IMR-90 (cell line): ENCODE measurements around the gene PTPRU. TPM values are rescaled to one million over a fixed set of nuclear protein-coding genes. Genes with fewer than 3 reads are reported as not detected.

Experiments used
- ATAC-seq: fragments of 200-7000 bp; cut with Tn5 transposase; 2 replicates; pipeline ENCODE4 v1.9.1; 2020; ENCODE audit warnings: low read depth, mild to moderate bottlenecking, moderate library complexity
- BruUV-seq: library from RNA; stranded (reverse); fragments of 400-500 nt; replicated peaks from 2 replicates; lab custom pipeline; 2021; lab: Mats Ljungman, UMichigan
- CTCF ChIA-PET: fragments of 300-600 bp; formaldehyde crosslinking; extraction: SDS; loops from one replicate; lab custom pipeline; 2021; ENCODE audit warnings: antibody characterized with exemption; lab: Yijun Ruan, JAX
- POLR2A ChIA-PET: fragments of 300-600 bp; sonication (Branson Sonifier 250); formaldehyde crosslinking; loops from one replicate; lab custom pipeline; 2022; ENCODE audit warnings: antibody characterized with exemption; ENCODE audit not compliant: unreplicated experiment; lab: Charles Lee
- DNase-seq: peaks from one replicate; pipeline ENCODE4 v3.0.0; 2013
- H2AFZ ChIP-seq: replicated peaks from 2 replicates; pipeline ENCODE3; 2013; ENCODE audit warnings: low read length, mild to moderate bottlenecking; ENCODE audit not compliant: poor library complexity
- H2AK5ac ChIP-seq: 2 replicates; pipeline ENCODE4 v1.6.1; 2013; ENCODE audit warnings: low read depth, low read length, inconsistent platforms
- H2AK9ac ChIP-seq: replicated peaks from 2 replicates; pipeline ENCODE3; 2013; ENCODE audit warnings: mild to moderate bottlenecking, low read depth, low read length, moderate library complexity; ENCODE audit not compliant: poor library complexity
- H2BK120ac ChIP-seq: 2 replicates; pipeline ENCODE4 v1.6.1; 2013; ENCODE audit warnings: low read depth, low read length, inconsistent platforms
- H2BK15ac ChIP-seq: 3 replicates; pipeline ENCODE4 v1.6.1; 2013; ENCODE audit warnings: low read depth, low read length, inconsistent platforms
- H2BK20ac ChIP-seq: 2 replicates; pipeline ENCODE4 v1.6.1; 2013; ENCODE audit warnings: low read depth, mild to moderate bottlenecking, inconsistent platforms, low read length, moderate library complexity
- H2BK5ac ChIP-seq: 2 replicates; pipeline ENCODE4 v1.6.1; 2013; ENCODE audit warnings: mild to moderate bottlenecking, low read depth, low read length, inconsistent platforms; ENCODE audit not compliant: poor library complexity, severe bottlenecking
- H3K14ac ChIP-seq: replicated peaks from 2 replicates; pipeline ENCODE4 v1.6.1; 2013; ENCODE audit warnings: low read depth, low read length, inconsistent platforms
- H3K18ac ChIP-seq: 2 replicates; pipeline ENCODE4 v1.6.1; 2013; ENCODE audit warnings: low read depth, low read length, control low read depth
- H3K23ac ChIP-seq: 2 replicates; pipeline ENCODE4 v1.6.1; 2013; ENCODE audit warnings: low read depth, low read length, inconsistent platforms
- H3K27ac ChIP-seq: 2 replicates; pipeline ENCODE4 v1.5.1; 2013; ENCODE audit warnings: mild to moderate bottlenecking, control low read depth, low read length; ENCODE audit not compliant: insufficient read depth
- H3K27me3 ChIP-seq: 2 replicates; pipeline ENCODE4 v1.6.1; 2013; ENCODE audit warnings: low read length; ENCODE audit not compliant: control insufficient read depth, insufficient read depth
- H3K36me3 ChIP-seq: 2 replicates; pipeline ENCODE4 v1.6.1; 2013; ENCODE audit warnings: low read length, mixed read lengths; ENCODE audit not compliant: control insufficient read depth, insufficient read depth
- H3K4ac ChIP-seq: 2 replicates; pipeline ENCODE4 v1.6.1; 2013; ENCODE audit warnings: low read depth, low read length, inconsistent platforms
- H3K4me1 ChIP-seq: 2 replicates; pipeline ENCODE4 v1.6.1; 2013; ENCODE audit warnings: low read length, mixed read lengths; ENCODE audit not compliant: control insufficient read depth, insufficient read depth
- H3K4me2 ChIP-seq: 2 replicates; pipeline ENCODE4 v1.6.1; 2013; ENCODE audit warnings: low read depth, mild to moderate bottlenecking, control low read depth, low read length, moderate library complexity
- H3K4me3 ChIP-seq: 2 replicates; pipeline ENCODE4 v1.5.1; 2013; ENCODE audit warnings: low read depth, mild to moderate bottlenecking, control low read depth, low read length, moderate library complexity; ENCODE audit not compliant: insufficient read depth
- H3K56ac ChIP-seq: 2 replicates; pipeline ENCODE4 v1.6.1; 2013; ENCODE audit warnings: low read length, inconsistent platforms; ENCODE audit not compliant: insufficient read depth; ENCODE audit errors: extremely low read depth
- H3K79me1 ChIP-seq, 2 experiments: 2 replicates each; pipeline ENCODE4 v1.6.1; 2013; ENCODE audit warnings: low read length in 2 of 2, inconsistent platforms in 1 of 2, low read depth in 1 of 2
- H3K9ac ChIP-seq: 2 replicates; pipeline ENCODE4 v1.6.1; 2013; ENCODE audit warnings: low read depth, low read length, control low read depth
- H3K9me1 ChIP-seq: 2 replicates; pipeline ENCODE4 v1.6.1; 2013; ENCODE audit warnings: low read length, inconsistent platforms; ENCODE audit not compliant: insufficient read depth
- H3K9me3 ChIP-seq: 2 replicates; pipeline ENCODE4 v1.6.1; 2013; ENCODE audit warnings: low read length; ENCODE audit not compliant: control insufficient read depth, insufficient read depth
- H4K20me1 ChIP-seq: 2 replicates; pipeline ENCODE4 v1.6.1; 2013; ENCODE audit warnings: low read length, inconsistent platforms; ENCODE audit not compliant: insufficient read depth
- H4K5ac ChIP-seq: 2 replicates; pipeline ENCODE4 v1.6.1; 2013; ENCODE audit warnings: mild to moderate bottlenecking, low read depth, low read length, control low read depth
- H4K8ac ChIP-seq, 2 experiments: 2 replicates each; pipeline ENCODE4 v1.6.1; 2013; ENCODE audit warnings: low read depth in 2 of 2, low read length in 2 of 2, control low read depth in 1 of 2, inconsistent platforms in 1 of 2
- H4K91ac ChIP-seq: 2 replicates; pipeline ENCODE4 v1.6.1; 2013; ENCODE audit warnings: low read depth, low read length, inconsistent platforms; ENCODE audit not compliant: insufficient read depth
- BHLHE40 ChIP-seq: fragments of 150-350 bp; IDR thresholded peaks from 2 replicates; pipeline ENCODE4 v1.6.1; 2016; ENCODE audit warnings: mild to moderate bottlenecking, low read depth, low read length
- CEBPB ChIP-seq: IDR thresholded peaks from 2 replicates; pipeline ENCODE4 v1.6.1; 2012; ENCODE audit warnings: low read depth, low read length, improper control_type of control experiment
- CHD1 ChIP-seq: IDR thresholded peaks from 2 replicates; pipeline ENCODE4 v1.6.1; 2012; ENCODE audit warnings: low read depth, low read length, improper control_type of control experiment
- FOS ChIP-seq: fragments of 150-350 bp; IDR thresholded peaks from 2 replicates; pipeline ENCODE4 v1.6.1; 2016; ENCODE audit warnings: low read depth, low read length
- MAFK ChIP-seq: IDR thresholded peaks from 2 replicates; pipeline ENCODE4 v1.6.1; 2012; ENCODE audit warnings: low read depth, low read length, improper control_type of control experiment
- MAZ ChIP-seq: IDR thresholded peaks from 2 replicates; pipeline ENCODE4 v1.6.1; 2012; ENCODE audit warnings: low read depth, mild to moderate bottlenecking, low read length, improper control_type of control experiment, moderate library complexity, borderline replicate concordance
- MXI1 ChIP-seq: IDR thresholded peaks from 2 replicates; pipeline ENCODE4 v1.6.1; 2012; ENCODE audit warnings: low read depth, mild to moderate bottlenecking, low read length, moderate library complexity, borderline replicate concordance
- NFE2L2 ChIP-seq: fragments of 150-350 bp; IDR thresholded peaks from 2 replicates; pipeline ENCODE4 v1.6.1; 2016; ENCODE audit warnings: low read depth, mild to moderate bottlenecking, low read length
- POLR2A ChIP-seq: IDR thresholded peaks from 2 replicates; pipeline ENCODE4 v1.6.1; 2012; ENCODE audit warnings: mild to moderate bottlenecking, low read depth, low read length
- RAD21 ChIP-seq: IDR thresholded peaks from 2 replicates; pipeline ENCODE4 v1.6.1; 2012; ENCODE audit warnings: low read length, improper control_type of control experiment
- RCOR1 ChIP-seq: IDR thresholded peaks from 2 replicates; pipeline ENCODE4 v1.6.1; 2012; ENCODE audit warnings: mild to moderate bottlenecking, low read length, improper control_type of control experiment; ENCODE audit not compliant: insufficient replicate concordance
- RFX5 ChIP-seq: IDR thresholded peaks from 2 replicates; pipeline ENCODE4 v1.8.0; 2012; ENCODE audit warnings: low read depth, mild to moderate bottlenecking, low read length, moderate library complexity
- SMC3 ChIP-seq: fragments of 150-350 bp; IDR thresholded peaks from 2 replicates; pipeline ENCODE4 v1.6.1; 2016; ENCODE audit warnings: low read depth, mild to moderate bottlenecking, antibody characterized with exemption, low read length, moderate library complexity
- WGBS, 2 experiments: methylation state at CpG; one replicate each; pipeline versions ENCODE4 v1.1.5 to v1.1.7; 2013; ENCODE audit warnings: missing lambda C conversion rate in 2 of 2; ENCODE audit not compliant: insufficient read length in 1 of 2; ENCODE audit errors: extremely low coverage in 2 of 2; 5-methylcytosine and 5-hydroxymethylcytosine counted together
- dilution Hi-C: fragments of 300-500 bp; cut with HindIII; formaldehyde crosslinking; loops from one replicate; pipeline ENCODE4 v1.14.3; 2018; ENCODE audit warnings: low sequenced_read_pairs; ENCODE audit not compliant: unreplicated experiment
- in situ Hi-C: fragments of 300-500 bp; cut with MboI; formaldehyde crosslinking; loops from 3 replicates; pipeline ENCODE4 v1.14.3; 2019; ENCODE audit warnings: low sequenced_read_pairs, inconsistent platforms, mixed read lengths
- intact Hi-C: fragments of 100-400 bp; cut with micrococcal nuclease; formaldehyde crosslinking; loops from 2 replicates; pipeline ENCODE4 v1.10.0; 2022
- polyA plus RNA-seq, 3 experiments: library from polyadenylated mRNA; depleted of rRNA; stranded (reverse); fragments of >200 nt; gene quantifications; 2 replicates each; pipeline ENCODE4 v1.2.3, GENCODE V29; 2012; ENCODE audit warnings: low replicate concordance in 1 of 3
- total RNA-seq: library from RNA; depleted of rRNA; stranded (reverse); fragments of >200 nt; gene quantifications from 2 replicates; pipeline ENCODE4 v1.2.3, GENCODE V29; 2012
- TF ChIP-seq, protein P1 (sequence below): conservative IDR thresholded peaks from 2 replicates; pipeline ENCODE4 v1.5.1; 2012; ENCODE audit warnings: mild to moderate bottlenecking, low read depth, low read length, improper control_type of control experiment
- TF ChIP-seq, protein P2 (sequence below): fragments of 150-350 bp; IDR thresholded peaks from 2 replicates; pipeline ENCODE4 v1.6.1; 2016; ENCODE audit warnings: low read depth, mild to moderate bottlenecking, low read length, moderate library complexity, borderline replicate concordance
- TF ChIP-seq, protein P3 (sequence below): fragments of 150-350 bp; IDR thresholded peaks from 2 replicates; pipeline ENCODE4 v1.6.1; 2017; ENCODE audit warnings: mild to moderate bottlenecking, antibody characterized with exemption, low read length, low read depth

Gene PTPRU
- total and polyA plus RNA-seq, 2 of the 4 experiments (the other 2 are of a cell fraction): 7.0 to 10.7 TPM

DNA sequence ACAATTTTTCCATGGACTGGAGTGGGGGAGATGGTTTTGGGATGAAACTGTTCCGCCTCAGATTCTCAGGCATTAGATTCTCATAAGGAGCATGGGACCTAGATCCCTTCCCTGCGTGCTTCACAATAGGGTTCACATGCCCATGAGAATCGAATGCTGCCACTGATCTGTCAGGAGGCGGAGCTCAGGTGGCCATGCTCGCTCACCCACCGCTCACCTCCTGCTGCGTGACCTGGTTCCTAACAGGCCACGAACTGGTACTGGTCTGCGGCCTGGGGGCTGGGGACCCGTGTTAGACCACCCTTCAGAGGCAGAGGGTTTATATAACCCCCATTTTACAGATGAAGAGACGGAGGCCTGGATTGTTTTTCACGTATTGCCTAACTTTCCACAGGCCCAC is 38.3 kb upstream of the PTPRU start:
- Histone ChIP-seq H4K20me1 (peaks cover 6% of the 10 kb centered on the region), H4K91ac (peak overlapping the region; percentile 33; the same call in 1 of the 2 replicates), H3K56ac (no peak overlapping the region), H3K14ac (no peak overlapping the region), H3K4me1 (peaks cover 27% of the 10 kb centered on the region), H3K4ac (peak overlapping the region; percentile 78), H4K5ac (no peak overlapping the region), H2BK5ac (no peak overlapping the region), H3K79me1 (peaks cover 0 to 25% of the 10 kb centered on the region in 2 experiments; a peak in 2 of 4 replicates), H2AK9ac (peak overlapping the region; percentile 47), H3K27me3 (no peaks in the 10 kb centered on the region), H3K9ac (no peak overlapping the region), H2BK120ac (peak overlapping the region; percentile 39; the same call in 1 of the 2 replicates), H2AK5ac (peak overlapping the region; percentile 11; the same call in 1 of the 2 replicates), H3K4me2 (no peak overlapping the region), H2AFZ (no peak overlapping the region), H3K27ac (no peak overlapping the region), H3K9me1 (peaks cover 34% of the 10 kb centered on the region), H2BK20ac (peak overlapping the region; percentile 73; the same call in 1 of the 2 replicates), H3K36me3 (peaks cover 22% of the 10 kb centered on the region), H3K18ac (no peak overlapping the region), H3K9me3 (no peaks in the 10 kb centered on the region), H3K23ac (no peak overlapping the region), H3K4me3 (no peak overlapping the region), H4K8ac (no peak overlapping the region), H2BK15ac (peak overlapping the region; percentile 7; the same call in 1 of the 3 replicates)
- ChIA-PET POLR2A (interaction anchor here (1.4 kb wide), 1 partner anchor 17 kb away, joined by 7 read pairs; the partner anchor contains the start of gene SRSF4), CTCF (interaction anchor here (0.9 to 3.4 kb wide), 5 partner anchors 11 to 316 kb away, joined by 4 to 19 read pairs (median 9); partner anchors contain the start of gene SRSF4)
- 95% methylated on average over 8 of the region's 12 CpGs; no CpG with 5 or more reads in 1 of the 2 experiments for WGBS, 2 experiments
- dilution Hi-C loops: no loop called here
- TF ChIP-seq RCOR1: no peak
- TF ChIP-seq MXI1: no peak
- TF ChIP-seq SMC3: no peak
- TF ChIP-seq POLR2A: no peak
- TF ChIP-seq, protein P1, sequence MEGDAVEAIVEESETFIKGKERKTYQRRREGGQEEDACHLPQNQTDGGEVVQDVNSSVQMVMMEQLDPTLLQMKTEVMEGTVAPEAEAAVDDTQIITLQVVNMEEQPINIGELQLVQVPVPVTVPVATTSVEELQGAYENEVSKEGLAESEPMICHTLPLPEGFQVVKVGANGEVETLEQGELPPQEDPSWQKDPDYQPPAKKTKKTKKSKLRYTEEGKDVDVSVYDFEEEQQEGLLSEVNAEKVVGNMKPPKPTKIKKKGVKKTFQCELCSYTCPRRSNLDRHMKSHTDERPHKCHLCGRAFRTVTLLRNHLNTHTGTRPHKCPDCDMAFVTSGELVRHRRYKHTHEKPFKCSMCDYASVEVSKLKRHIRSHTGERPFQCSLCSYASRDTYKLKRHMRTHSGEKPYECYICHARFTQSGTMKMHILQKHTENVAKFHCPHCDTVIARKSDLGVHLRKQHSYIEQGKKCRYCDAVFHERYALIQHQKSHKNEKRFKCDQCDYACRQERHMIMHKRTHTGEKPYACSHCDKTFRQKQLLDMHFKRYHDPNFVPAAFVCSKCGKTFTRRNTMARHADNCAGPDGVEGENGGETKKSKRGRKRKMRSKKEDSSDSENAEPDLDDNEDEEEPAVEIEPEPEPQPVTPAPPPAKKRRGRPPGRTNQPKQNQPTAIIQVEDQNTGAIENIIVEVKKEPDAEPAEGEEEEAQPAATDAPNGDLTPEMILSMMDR: no peak
- no peak for TF ChIP-seq BHLHE40
- no peak for TF ChIP-seq RFX5
- no peak for TF ChIP-seq MAZ
- TF ChIP-seq, protein P2, sequence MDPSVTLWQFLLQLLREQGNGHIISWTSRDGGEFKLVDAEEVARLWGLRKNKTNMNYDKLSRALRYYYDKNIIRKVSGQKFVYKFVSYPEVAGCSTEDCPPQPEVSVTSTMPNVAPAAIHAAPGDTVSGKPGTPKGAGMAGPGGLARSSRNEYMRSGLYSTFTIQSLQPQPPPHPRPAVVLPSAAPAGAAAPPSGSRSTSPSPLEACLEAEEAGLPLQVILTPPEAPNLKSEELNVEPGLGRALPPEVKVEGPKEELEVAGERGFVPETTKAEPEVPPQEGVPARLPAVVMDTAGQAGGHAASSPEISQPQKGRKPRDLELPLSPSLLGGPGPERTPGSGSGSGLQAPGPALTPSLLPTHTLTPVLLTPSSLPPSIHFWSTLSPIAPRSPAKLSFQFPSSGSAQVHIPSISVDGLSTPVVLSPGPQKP: no peak
- TF ChIP-seq MAFK: no peak
- TF ChIP-seq, protein P3, sequence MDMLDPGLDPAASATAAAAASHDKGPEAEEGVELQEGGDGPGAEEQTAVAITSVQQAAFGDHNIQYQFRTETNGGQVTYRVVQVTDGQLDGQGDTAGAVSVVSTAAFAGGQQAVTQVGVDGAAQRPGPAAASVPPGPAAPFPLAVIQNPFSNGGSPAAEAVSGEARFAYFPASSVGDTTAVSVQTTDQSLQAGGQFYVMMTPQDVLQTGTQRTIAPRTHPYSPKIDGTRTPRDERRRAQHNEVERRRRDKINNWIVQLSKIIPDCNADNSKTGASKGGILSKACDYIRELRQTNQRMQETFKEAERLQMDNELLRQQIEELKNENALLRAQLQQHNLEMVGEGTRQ: no peak
- no peak for TF ChIP-seq RAD21
- TF ChIP-seq CHD1: no peak
- TF ChIP-seq NFE2L2: no peak
- TF ChIP-seq CEBPB: no peak
- TF ChIP-seq FOS: no peak
- ATAC-seq (no peak), DNase-seq (no peak)
- BruUV-seq: no TSS peak
- intact Hi-C loops: loop anchor here (1.0 to 10.0 kb wide), 4 partner anchors 15 to 553 kb away; partner anchors contain the start of genes RNU11 and TAF12
- in situ Hi-C loops: loop anchor here (5.0 kb wide), 2 partner anchors 161 to 316 kb away; no protein-coding TSS in a partner anchor
